ENCODE data around the gene PDCD7.

The PDCD7 gene

GRCh38 chr15:65069779-65070546 lies 63.6 kb downstream of the PDCD7 start:
- DNase-seq = no peak

- DNase-seq = no peak
Observed at GRCh38 chr15:65069179-65069578, 64.4 kb downstream of the PDCD7 start.

- DNase-seq = no peak
Observed at GRCh38 chr15:65068403-65068788, 65.2 kb downstream of the PDCD7 start.

- DNase-seq = no peak
Observed at GRCh38 chr15:65067645-65068402, 65.8 kb downstream of the PDCD7 start, which contains the start of gene RASL12. Gene RASL12 (minus strand): TSS chr15:65067991. CDS start chr15:65067835, 156 bp downstream.
